K562 (cell line): ENCODE data around the gene IRX5. TPM values are rescaled to one million over a fixed set of nuclear protein-coding genes. Genes with fewer than 3 reads are reported as not detected.

Source experiments
- ATAC-seq: fragments of 200-7000 bp; cut with Tn5 transposase; 3 replicates; pipeline ENCODE4 v1.9.1; 2020; ENCODE audit warnings: moderate library complexity
- Bru-seq: library from RNA; stranded (reverse); fragments of 400-500 nt; gene quantifications from one replicate; lab custom pipeline; 2021; lab: Mats Ljungman, UMichigan
- BruChase-seq, 2 experiments: library from RNA; stranded (reverse); fragments of 400-500 nt; gene quantifications; one replicate each; lab custom pipeline; 2021; lab: Mats Ljungman, UMichigan
- BruUV-seq: library from RNA; stranded (reverse); fragments of 400-500 nt; replicated peaks from 2 replicates; lab custom pipeline; 2021; lab: Mats Ljungman, UMichigan
- CTCF ChIA-PET: fragments of 300-600 bp; formaldehyde crosslinking; extraction: SDS; loops from one replicate; lab custom pipeline; 2021; ENCODE audit warnings: low intra/inter-chr PET ratio; lab: Yijun Ruan, JAX
- POLR2A ChIA-PET: fragments of 300-600, 350-650 bp; sonication (Branson Sonifier 250); formaldehyde crosslinking; extraction: SDS; loops from one replicate; lab custom pipeline; 2021; ENCODE audit warnings: antibody characterized with exemption, inconsistent platforms; lab: Yijun Ruan, JAX
- DNase-seq, 4 experiments: peaks; one replicate each; pipeline versions ENCODE4 v3.0.0 to v3.0.0-alpha.2; 2011 to 2018; ENCODE audit warnings: low spot score in 3 of 4, mixed read lengths in 3 of 4; ENCODE audit errors: extremely low read depth in 1 of 4
- FAIRE-seq: peaks from 2 replicates; lab custom pipeline; 2011; peaks lifted over from hg19 to GRCh38; lab: Jason Lieb, UNC
- H2AFZ ChIP-seq: 2 replicates; pipeline ENCODE4 v1.6.0; 2011; ENCODE audit warnings: low read depth, low read length, control low read depth, inconsistent platforms
- H3K27ac ChIP-seq: fragments of 200-600 bp; 3 replicates; pipeline ENCODE4 v1.8.0; 2011; ENCODE audit warnings: low read depth, mild to moderate bottlenecking, control low read depth, inconsistent platforms, low read length, moderate library complexity, mixed read lengths; ENCODE audit errors: extremely low read depth
- H3K27me3 ChIP-seq, 2 experiments: fragments of 300-600 bp in 1 of 2; 2 replicates in 1 of 2; 3 replicates in 1 of 2; pipeline versions ENCODE4 v1.6.0 to v1.8.0; 2011; ENCODE audit warnings: inconsistent platforms in 2 of 2, low read length in 2 of 2, mild to moderate bottlenecking in 1 of 2, mixed read lengths in 1 of 2, moderate library complexity in 1 of 2; ENCODE audit not compliant: control insufficient read depth in 2 of 2, insufficient read depth in 2 of 2
- H3K36me3 ChIP-seq: fragments of 300-600 bp; 3 replicates; pipeline ENCODE4 v1.8.0; 2011; ENCODE audit warnings: mild to moderate bottlenecking, low read length, inconsistent platforms; ENCODE audit not compliant: control insufficient read depth, insufficient read depth
- H3K4me1 ChIP-seq, 2 experiments: fragments of 200-600 bp in 1 of 2; replicated peaks in 1 of 2; 2 replicates in 1 of 2; 3 replicates in 1 of 2; pipeline versions ENCODE4 v1.5.1 to v1.8.0; 2011; ENCODE audit warnings: inconsistent platforms in 2 of 2, low read length in 2 of 2, mild to moderate bottlenecking in 1 of 2, mixed read lengths in 1 of 2, moderate library complexity in 1 of 2; ENCODE audit not compliant: control insufficient read depth in 2 of 2, insufficient read depth in 2 of 2
- H3K4me2 ChIP-seq: 2 replicates; pipeline ENCODE4 v1.6.1; 2011; ENCODE audit warnings: low read length, control low read depth, inconsistent platforms, mixed read lengths; ENCODE audit not compliant: insufficient read depth
- H3K4me3 ChIP-seq: fragments of 200-600 bp; sonication (generic), shearing (Covaris generic); 2 replicates; pipeline ENCODE4 v1.5.1; 2016; ENCODE audit warnings: control low read depth, inconsistent platforms
- H3K79me2 ChIP-seq: fragments of 200-600 bp; 3 replicates; pipeline ENCODE4 v1.8.0; 2011; ENCODE audit warnings: low read length, inconsistent platforms; ENCODE audit not compliant: control insufficient read depth, insufficient read depth
- H3K9ac ChIP-seq, 2 experiments: 2 replicates each; pipeline versions ENCODE4 v1.6.0 to v1.6.1; 2011; ENCODE audit warnings: low read depth in 2 of 2, low read length in 2 of 2, control low read depth in 1 of 2, inconsistent platforms in 1 of 2, mild to moderate bottlenecking in 1 of 2, mixed read lengths in 1 of 2; ENCODE audit not compliant: insufficient read depth in 1 of 2
- H3K9me1 ChIP-seq: one replicate; pipeline ENCODE4 v1.6.0; 2011; ENCODE audit warnings: inconsistent platforms, mild to moderate bottlenecking, low read length, moderate library complexity; ENCODE audit not compliant: control insufficient read depth, insufficient read depth
- H3K9me3 ChIP-seq: replicated peaks from 2 replicates; pipeline ENCODE4 v1.5.1; 2011; ENCODE audit warnings: low read depth, low read length, inconsistent platforms; ENCODE audit not compliant: control insufficient read depth, insufficient read depth
- H4K20me1 ChIP-seq: replicated peaks from 2 replicates; pipeline ENCODE4 v1.6.1; 2011; ENCODE audit warnings: low read length, inconsistent platforms, mixed read lengths; ENCODE audit not compliant: control insufficient read depth, insufficient read depth
- HDAC8 ChIP-seq: fragments of 450-650 bp; IDR thresholded peaks from 2 replicates; pipeline ENCODE4 v1.6.1; 2016; ENCODE audit warnings: mild to moderate bottlenecking, missing genetic modification characterization, moderate library complexity, missing compliant biosample characterization
- ILF3 ChIP-seq: fragments of 450-650 bp; IDR thresholded peaks from 2 replicates; pipeline ENCODE4 v1.6.1; 2018; ENCODE audit warnings: antibody characterized with exemption, mild to moderate bottlenecking, moderate library complexity, borderline replicate concordance
- MCM2 ChIP-seq: fragments of 450-650 bp; IDR thresholded peaks from 2 replicates; pipeline ENCODE4 v1.6.1; 2017; ENCODE audit warnings: low read depth, mild to moderate bottlenecking
- NFE2 ChIP-seq: IDR thresholded peaks from 2 replicates; pipeline ENCODE4 v1.6.1; 2014; ENCODE audit warnings: antibody characterized with exemption, low read depth
- NFYB ChIP-seq: IDR thresholded peaks from 2 replicates; pipeline ENCODE4 v1.6.1; 2011; ENCODE audit warnings: mild to moderate bottlenecking, moderate library complexity; ENCODE audit not compliant: insufficient read length; ENCODE audit errors: extremely low read depth
- PCBP2 ChIP-seq: fragments of 200-400 bp; formaldehyde crosslinking; IDR thresholded peaks from 2 replicates; pipeline ENCODE4 v1.6.1; 2018; ENCODE audit warnings: low read length, low read depth, mild to moderate bottlenecking, moderate library complexity; ENCODE audit not compliant: poor library complexity, severe bottlenecking
- RFX5 ChIP-seq: IDR thresholded peaks from 2 replicates; pipeline ENCODE4 v1.6.1; 2011; ENCODE audit warnings: low read depth, mild to moderate bottlenecking, improper control_type of control experiment, low read length
- SAP30 ChIP-seq: fragments of 200-600 bp; sonication (generic); IDR thresholded peaks from 2 replicates; pipeline ENCODE4 v1.6.1; 2012; ENCODE audit warnings: borderline replicate concordance, low read depth, mild to moderate bottlenecking, moderate library complexity, low read length, control low read depth, inconsistent platforms; ENCODE audit not compliant: insufficient read depth, poor library complexity, severe bottlenecking
- USF1 ChIP-seq: sonication (generic); formaldehyde crosslinking; IDR thresholded peaks from 2 replicates; pipeline ENCODE4 v1.9.0; 2022; ENCODE audit warnings: mild to moderate bottlenecking, missing genetic modification reagents
- ZBTB34 ChIP-seq: fragments of 250-450 bp; sonication (Bioruptor Pico); IDR thresholded peaks from 2 replicates; pipeline ENCODE4 v1.8.0; 2021; ENCODE audit warnings: mild to moderate bottlenecking, moderate library complexity
- ZNF277 ChIP-seq: fragments of 250-450 bp; sonication (Bioruptor Pico); IDR thresholded peaks from 2 replicates; pipeline ENCODE4 v1.8.0; 2022; ENCODE audit warnings: inconsistent platforms, mild to moderate bottlenecking, moderate library complexity, borderline replicate concordance
- WGBS: fragments of 100-300 bp; shearing (Covaris generic); methylation state at CpG from one replicate; pipeline ENCODE4 v1.1.6; 2016; ENCODE audit warnings: low coverage, mixed read lengths; ENCODE audit not compliant: insufficient coverage; ENCODE audit errors: missing lambda C conversion rate; 5-methylcytosine and 5-hydroxymethylcytosine counted together
- in situ Hi-C: fragments of 300-500 bp; cut with MboI; formaldehyde crosslinking; loops from 4 replicates; pipeline ENCODE4 v1.15.0; 2018; ENCODE audit warnings: inconsistent platforms, mixed read lengths
- intact Hi-C: fragments of 100-400 bp; cut with micrococcal nuclease; formaldehyde crosslinking; loops from 2 replicates; pipeline ENCODE4 v1.14.2; 2022
- long read RNA-seq, 3 experiments: library from polyadenylated mRNA in 2 of 3; library from RNA in 1 of 3; unstranded in 2 of 3; stranded (forward) in 1 of 3; transcript quantifications; one replicate each; pipeline ENCODE4 v2.0.0, GENCODE V29; 2019 to 2022
- polyA minus RNA-seq, 3 experiments: library from RNA; depleted of rRNA, polyadenylated mRNA; stranded (reverse); fragments of >200 nt; gene quantifications; 2 replicates each; pipeline ENCODE4 v1.2.3, GENCODE V29; 2011
- polyA plus RNA-seq, 8 experiments: library from polyadenylated mRNA; depleted of rRNA in 4 of 8; stranded (reverse) in 5 of 8; unstranded in 3 of 8; fragments of >200 nt; fragmentation: Nextera tagmentation in 2 of 8; fragmentation: Illumina TruSeq in 1 of 8; extraction: Ambion mirVana in 2 of 8; extraction: Trizol in 1 of 8; gene quantifications; 2 replicates each; pipeline versions ENCODE4 v1.2.1 to v1.2.3, GENCODE V29; 2011 to 2014; ENCODE audit warnings: inconsistent platforms in 1 of 8, missing spikeins in 1 of 8
- total RNA-seq, 7 experiments: library from RNA; depleted of rRNA in 6 of 7; stranded (reverse); fragments of >200 nt in 6 of 7; fragmentation: Illumina TruSeq in 2 of 7; extraction: Trizol in 2 of 7; gene quantifications; 2 replicates each; pipeline versions ENCODE4 v1.2.1 to v1.2.3, GENCODE V29; 2011 to 2021; ENCODE audit warnings: low replicate concordance in 1 of 7

IRX5 gene
- 0.60 and 1.6 TPM in 2 replicates for total RNA-seq (2011; cell fraction: chromatin; rRNA removed; ENCODE audit: low replicate concordance)
- total RNA-seq (2011; cell fraction: nucleolus; rRNA removed) = 2.1 and 2.3 TPM in 2 replicates
- 1.2 and 2.0 TPM in 2 replicates for total RNA-seq (2011; cell fraction: nucleoplasm; rRNA removed)
- total RNA-seq (2014; rRNA removed) = 2.2 and 4.2 TPM in 2 replicates
- 0.70 and 0.91 TPM in 2 replicates for total RNA-seq (2014; rRNA removed; fragmentation: Illumina TruSeq; extraction: Trizol)
- 0.90 and 0.94 TPM in 2 replicates for total RNA-seq (2015; rRNA removed; fragmentation: Illumina TruSeq; extraction: Trizol)
- 2.6 and 3.0 TPM in 2 replicates for total RNA-seq (2021)
- polyA plus RNA-seq (2011; rRNA removed) = 0.67 and 0.89 TPM in 2 replicates
- 0.47 and 1.7 TPM in 2 replicates for polyA plus RNA-seq (2011; cell fraction: cytosol; rRNA removed)
- 1.9 and 3.0 TPM in 2 replicates for polyA plus RNA-seq (2011; cell fraction: nucleus; rRNA removed)
- 1.2 and 1.6 TPM in 2 replicates for polyA plus RNA-seq (2012)
- polyA plus RNA-seq (2014; fragmentation: Illumina TruSeq; extraction: Trizol) = 1.2 and 1.4 TPM in 2 replicates
- polyA plus RNA-seq (2014; fragmentation: Nextera tagmentation; extraction: Ambion mirVana) = under 1 TPM; 0.20 to 0.21 TPM
- 1.8 and 2.0 TPM in 2 replicates for polyA plus RNA-seq (2014; rRNA removed)
- polyA minus RNA-seq (2011; rRNA and poly(A)+ RNA removed) = 0.32 and 0.66 TPM in 2 replicates
- polyA minus RNA-seq (2011; cell fraction: cytosol; rRNA and poly(A)+ RNA removed) = 1.5 TPM in 2 replicates
- polyA minus RNA-seq (2011; cell fraction: nucleus; rRNA and poly(A)+ RNA removed) = 2.2 and 3.9 TPM in 2 replicates
- Bru-seq, nascent RNA = percentile 60 among the genes with signal in this experiment
- BruChase-seq, experiment 1, labeled RNA remaining after a 2-hour chase = percentile 58 among the genes with signal in this experiment
- percentile 54 among the genes with signal in this experiment for BruChase-seq, experiment 2, labeled RNA remaining after a 6-hour chase
- long read RNA-seq, experiment 1, transcript IRX5-202 (3 exons, 2,401 nt) = major isoform, 15 of 22 reads
- long read RNA-seq, experiment 1, partial matches to known transcripts = 5 of 22 reads
- long read RNA-seq, experiment 1, other reads (novel, unspliced or antisense) = 0 of 22 reads
- long read RNA-seq, experiment 2, partial matches to known transcripts = 0 of 4 reads
- long read RNA-seq, experiment 2, other reads (novel, unspliced or antisense) = 3 of 4 reads
- long read RNA-seq, experiment 3 = 0 reads

GRCh38 chr16:54930005-54930868 lies at the start of gene IRX5:
IRX5 (plus strand) TSS chr16:54930865; CDS start chr16:54931199, 334 bp downstream.
- ATAC-seq (peak; percentile 73), DNase-seq (peak; percentile 81 to 94 (median 82)), FAIRE-seq (peak; percentile 96)
- Histone ChIP-seq H3K9me3 (0 out of 2 replicates have a peak, but pooled peaks cover 1% of the 10 kb centered on the region), H3K79me2 (peaks cover 35% of the 10 kb centered on the region), H3K4me3 (peak within 1 kb of the TSS; percentile 80), H3K27me3 (no peaks in the 10 kb centered on the region), H3K36me3 (peaks cover 7% of the 10 kb centered on the region; the same call in 1 of the 3 replicates), H3K9me1 (no peaks in the 10 kb centered on the region), H3K4me2 (peak within 1 kb of the TSS; percentile 97), H3K4me1 (peaks cover 23 to 37% of the 10 kb centered on the region in 2 experiments), H4K20me1 (peaks cover 5% of the 10 kb centered on the region; the same call in 1 of the 2 replicates), H3K9ac (peak within 1 kb of the TSS; percentile 68 to 96), H2AFZ (peak within 1 kb of the TSS; percentile 94), H3K27ac (peak within 1 kb of the TSS; percentile 59)
- in situ Hi-C loops (no loop called here), intact Hi-C loops (no loop called here)
- ChIA-PET CTCF (interaction anchor here (0.7 kb wide), 1 partner anchor 276 kb away, joined by 3 read pairs; no protein-coding TSS in a partner anchor), POLR2A (interaction anchor here (0.7 to 0.9 kb wide), 2 partner anchors 14 to 277 kb away, joined by 3 read pairs; no protein-coding TSS in a partner anchor)
- WGBS = under 1% methylated on average over 51 of the region's 71 CpGs
- no TSS peak for BruUV-seq
- TF ChIP-seq SAP30 (no peak), ZNF277 (CRISPR knock-in tag) (no peak), HDAC8 (tag) (no peak), ZBTB34 (CRISPR knock-in tag) (no peak), PCBP2 (no peak), ILF3 (no peak), NFYB (no peak), USF1 (no peak), NFE2 (no peak), RFX5 (no peak), MCM2 (no peak)
